H9 (cell line): ENCODE measurements around the gene RASGRF2. TPM values are rescaled to one million over a fixed set of nuclear protein-coding genes. Genes with fewer than 3 reads are reported as not detected.

Experiments
- DNase-seq: peaks from one replicate; pipeline ENCODE4 v3.0.0-alpha.2; 2017
- H2AFZ ChIP-seq: one replicate; pipeline ENCODE4 v1.6.1; 2013; ENCODE audit warnings: mild to moderate bottlenecking, low read length, control low read depth, moderate library complexity
- H2AK5ac ChIP-seq: 2 replicates; pipeline ENCODE4 v1.6.1; 2013; ENCODE audit warnings: low read length, control low read depth, mixed read lengths; ENCODE audit not compliant: insufficient read length
- H2BK120ac ChIP-seq: one replicate; pipeline ENCODE4 v1.6.1; 2013; ENCODE audit warnings: low read depth, mild to moderate bottlenecking, low read length, control low read depth, inconsistent platforms; ENCODE audit not compliant: poor library complexity, severe bottlenecking
- H2BK12ac ChIP-seq: 2 replicates; pipeline ENCODE4 v1.6.1; 2013; ENCODE audit warnings: low read length, control low read depth, mixed read lengths, low read depth; ENCODE audit not compliant: insufficient read length
- H2BK15ac ChIP-seq: 2 replicates; pipeline ENCODE4 v1.6.1; 2013; ENCODE audit warnings: low read depth, low read length, control low read depth
- H2BK20ac ChIP-seq: one replicate; pipeline ENCODE4 v1.6.1; 2013; ENCODE audit warnings: low read depth, mild to moderate bottlenecking, low read length, control low read depth, inconsistent platforms; ENCODE audit not compliant: poor library complexity, severe bottlenecking
- H2BK5ac ChIP-seq: 2 replicates; pipeline ENCODE4 v1.6.1; 2013; ENCODE audit warnings: low read length, control low read depth, mixed read lengths; ENCODE audit not compliant: insufficient read length
- H3K14ac ChIP-seq: 2 replicates; pipeline ENCODE4 v1.6.1; 2013; ENCODE audit warnings: low read length, control low read depth; ENCODE audit not compliant: insufficient read depth
- H3K18ac ChIP-seq: 2 replicates; pipeline ENCODE4 v1.6.1; 2013; ENCODE audit warnings: low read depth, mild to moderate bottlenecking, mixed read lengths, low read length, control low read depth; ENCODE audit not compliant: insufficient read length
- H3K23ac ChIP-seq: 2 replicates; pipeline ENCODE4 v1.6.1; 2013; ENCODE audit warnings: low read length, control low read depth, mixed read lengths, low read depth; ENCODE audit not compliant: insufficient read length
- H3K23me2 ChIP-seq: 2 replicates; pipeline ENCODE4 v1.6.1; 2013; ENCODE audit warnings: low read depth, mild to moderate bottlenecking, mixed read lengths, low read length, control low read depth; ENCODE audit not compliant: insufficient read length, poor library complexity, severe bottlenecking
- H3K27ac ChIP-seq: 2 replicates; pipeline ENCODE4 v1.5.1; 2013; ENCODE audit warnings: low read length, control low read depth, mixed read lengths, low read depth; ENCODE audit not compliant: insufficient read length
- H3K27me3 ChIP-seq: 2 replicates; pipeline ENCODE4 v1.6.1; 2013; ENCODE audit warnings: low read length, control low read depth, inconsistent platforms; ENCODE audit not compliant: insufficient read depth
- H3K4ac ChIP-seq: 2 replicates; pipeline ENCODE4 v1.6.1; 2013; ENCODE audit warnings: low read depth, mild to moderate bottlenecking, control low read depth, inconsistent platforms, low read length, moderate library complexity
- H3K4me1 ChIP-seq: 2 replicates; pipeline ENCODE4 v1.6.1; 2013; ENCODE audit warnings: low read length, control low read depth, inconsistent platforms; ENCODE audit not compliant: insufficient read depth
- H3K4me2 ChIP-seq: 2 replicates; pipeline ENCODE4 v1.6.1; 2013; ENCODE audit warnings: low read length, control low read depth, mixed read lengths; ENCODE audit not compliant: insufficient read length, insufficient read depth
- H3K56ac ChIP-seq: 2 replicates; pipeline ENCODE4 v1.6.1; 2013; ENCODE audit warnings: low read depth, mild to moderate bottlenecking, mixed read lengths, low read length, control low read depth; ENCODE audit not compliant: insufficient read length
- H3K79me1 ChIP-seq: 2 replicates; pipeline ENCODE4 v1.6.1; 2013; ENCODE audit warnings: low read depth, mild to moderate bottlenecking, moderate library complexity, low read length, control low read depth, inconsistent platforms; ENCODE audit not compliant: insufficient read depth, poor library complexity, severe bottlenecking
- H3K79me2 ChIP-seq: 2 replicates; pipeline ENCODE4 v1.6.1; 2013; ENCODE audit warnings: low read length, control low read depth, inconsistent platforms; ENCODE audit not compliant: insufficient read depth
- H3K9ac ChIP-seq: 2 replicates; pipeline ENCODE4 v1.6.1; 2013; ENCODE audit warnings: low read length, control low read depth, mixed read lengths; ENCODE audit not compliant: insufficient read length; ENCODE audit errors: extremely low read depth
- H3K9me3 ChIP-seq: one replicate; pipeline ENCODE4 v1.6.1; 2013; ENCODE audit warnings: low read depth, low read length, inconsistent platforms; ENCODE audit not compliant: control insufficient read depth
- H3T11ph ChIP-seq: one replicate; pipeline ENCODE4 v1.6.1; 2013; ENCODE audit warnings: mild to moderate bottlenecking, low read length, control low read depth, inconsistent platforms
- H4K20me1 ChIP-seq: one replicate; pipeline ENCODE4 v1.6.1; 2013; ENCODE audit not compliant: control insufficient read depth, insufficient read length, insufficient read depth
- H4K5ac ChIP-seq: 2 replicates; pipeline ENCODE4 v1.6.1; 2013; ENCODE audit warnings: low read depth, mild to moderate bottlenecking, mixed read lengths, low read length, control low read depth; ENCODE audit not compliant: insufficient read length
- H4K8ac ChIP-seq: replicated peaks from 2 replicates; pipeline ENCODE4 v1.6.1; 2013; ENCODE audit warnings: low read length, control low read depth, mixed read lengths, low read depth; ENCODE audit not compliant: insufficient read length
- H4K91ac ChIP-seq: 2 replicates; pipeline ENCODE4 v1.6.1; 2013; ENCODE audit warnings: low read depth, mild to moderate bottlenecking, moderate library complexity, mixed read lengths, low read length, control low read depth; ENCODE audit not compliant: insufficient read length
- H3K27ac Mint-ChIP-seq, 3 experiments: 2 replicates in 2 of 3; 3 replicates in 1 of 3; pipeline ENCODE4 v1.8.0; 2020 to 2021; ENCODE audit warnings: mixed read lengths in 3 of 3, mild to moderate bottlenecking in 1 of 3, moderate library complexity in 1 of 3
- H3K27me3 Mint-ChIP-seq: 2 replicates; pipeline ENCODE4 v1.8.0; 2021; ENCODE audit warnings: low read depth, mild to moderate bottlenecking, moderate library complexity, mixed read lengths
- H3K36me3 Mint-ChIP-seq, 3 experiments: 2 replicates in 2 of 3; 3 replicates in 1 of 3; pipeline ENCODE4 v1.8.0; 2020 to 2021; ENCODE audit warnings: low read depth in 3 of 3, mixed read lengths in 3 of 3; ENCODE audit not compliant: insufficient read depth in 1 of 3
- H3K4me1 Mint-ChIP-seq, 2 experiments: 2 replicates each; pipeline ENCODE4 v1.8.0; 2020; ENCODE audit warnings: mixed read lengths in 2 of 2
- H3K4me3 Mint-ChIP-seq, 2 experiments: 2 replicates in 1 of 2; 3 replicates in 1 of 2; pipeline ENCODE4 v1.8.0; 2020 to 2021; ENCODE audit warnings: mild to moderate bottlenecking in 2 of 2, mixed read lengths in 2 of 2, moderate library complexity in 1 of 2
- H3K9me3 Mint-ChIP-seq, 2 experiments: 2 replicates in 1 of 2; 3 replicates in 1 of 2; pipeline ENCODE4 v1.8.0; 2020; ENCODE audit warnings: mild to moderate bottlenecking in 2 of 2, mixed read lengths in 2 of 2, moderate library complexity in 1 of 2
- WGBS: extraction: QIAGEN DNeasy Blood & Tissue Kit; methylation state at CpG from one replicate; pipeline ENCODE4 v1.1.7; 2013; ENCODE audit warnings: missing lambda C conversion rate, low lambda C conversion rate, mixed read lengths; ENCODE audit not compliant: insufficient read length; ENCODE audit errors: extremely low coverage; 5-methylcytosine and 5-hydroxymethylcytosine counted together
- total RNA-seq: library from RNA; stranded (reverse); gene quantifications from 2 replicates; pipeline ENCODE4 v1.2.1, GENCODE V29; 2021
- TF ChIP-seq, protein P1 (sequence below): fragments of 200-600 bp; sonication (generic); conservative IDR thresholded peaks from 3 replicates; pipeline ENCODE4 v1.8.0; 2021; ENCODE audit warnings: antibody characterized with exemption, mild to moderate bottlenecking

The RASGRF2 gene
- total RNA-seq, 1 experiment from 2014 or later = 13.5 TPM

DNA sequence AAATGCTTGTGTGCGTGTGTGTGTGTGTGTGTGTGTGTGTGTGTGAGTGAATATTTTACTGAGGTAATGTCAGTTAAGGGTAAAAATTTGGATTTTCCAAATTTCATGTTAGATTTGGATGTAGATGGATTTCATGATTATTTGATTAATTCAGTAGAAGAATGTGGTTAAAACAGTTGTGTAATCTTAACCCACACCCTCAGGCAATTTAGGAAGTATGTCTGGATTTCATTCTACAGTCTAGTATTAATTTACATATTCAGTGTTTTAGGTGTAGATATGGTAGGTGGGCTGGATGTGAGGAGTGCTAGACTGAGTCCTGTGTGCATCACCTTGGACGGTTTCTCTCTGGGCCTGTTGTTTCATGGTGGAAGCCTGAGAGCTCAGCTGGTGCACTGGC, 173.9 kb downstream of the RASGRF2 start:
- WGBS = no CpG with 5 or more reads among the region's 2 CpGs
- DNase-seq = no peak
- peak overlapping the region in 1 of 3 experiments; percentile 21; a peak in 1 of 7 replicates for H3K27ac Mint-ChIP-seq
- Histone ChIP-seq H2AK5ac (no peak overlapping the region), H3K18ac (no peak overlapping the region), H3K27me3 (no peaks in the 10 kb centered on the region), H2AFZ (no peak overlapping the region), H2BK5ac (no peak overlapping the region), H3K56ac (no peak overlapping the region), H3K9ac (no peak overlapping the region), H3T11ph (no peak overlapping the region), H3K4ac (no peak overlapping the region), H4K20me1 (no peaks in the 10 kb centered on the region), H4K5ac (no peak overlapping the region), H4K8ac (no peak overlapping the region), H4K91ac (no peak overlapping the region), H2BK15ac (no peak overlapping the region), H3K23me2 (no peaks in the 10 kb centered on the region), H3K79me1 (no peaks in the 10 kb centered on the region), H3K23ac (no peak overlapping the region), H3K79me2 (no peaks in the 10 kb centered on the region), H2BK12ac (no peak overlapping the region), H2BK20ac (no peak overlapping the region), H3K4me1 (no peaks in the 10 kb centered on the region), H2BK120ac (no peak overlapping the region), H3K9me3 (no peaks in the 10 kb centered on the region), H3K27ac (no peak overlapping the region), H3K4me2 (no peak overlapping the region), H3K14ac (no peak overlapping the region)
- H3K4me1 Mint-ChIP-seq = peaks cover 9 to 13% of the 10 kb centered on the region in 2 experiments
- no peak overlapping the region for H3K4me3 Mint-ChIP-seq
- H3K27me3 Mint-ChIP-seq = no peaks in the 10 kb centered on the region
- TF ChIP-seq, protein P1, sequence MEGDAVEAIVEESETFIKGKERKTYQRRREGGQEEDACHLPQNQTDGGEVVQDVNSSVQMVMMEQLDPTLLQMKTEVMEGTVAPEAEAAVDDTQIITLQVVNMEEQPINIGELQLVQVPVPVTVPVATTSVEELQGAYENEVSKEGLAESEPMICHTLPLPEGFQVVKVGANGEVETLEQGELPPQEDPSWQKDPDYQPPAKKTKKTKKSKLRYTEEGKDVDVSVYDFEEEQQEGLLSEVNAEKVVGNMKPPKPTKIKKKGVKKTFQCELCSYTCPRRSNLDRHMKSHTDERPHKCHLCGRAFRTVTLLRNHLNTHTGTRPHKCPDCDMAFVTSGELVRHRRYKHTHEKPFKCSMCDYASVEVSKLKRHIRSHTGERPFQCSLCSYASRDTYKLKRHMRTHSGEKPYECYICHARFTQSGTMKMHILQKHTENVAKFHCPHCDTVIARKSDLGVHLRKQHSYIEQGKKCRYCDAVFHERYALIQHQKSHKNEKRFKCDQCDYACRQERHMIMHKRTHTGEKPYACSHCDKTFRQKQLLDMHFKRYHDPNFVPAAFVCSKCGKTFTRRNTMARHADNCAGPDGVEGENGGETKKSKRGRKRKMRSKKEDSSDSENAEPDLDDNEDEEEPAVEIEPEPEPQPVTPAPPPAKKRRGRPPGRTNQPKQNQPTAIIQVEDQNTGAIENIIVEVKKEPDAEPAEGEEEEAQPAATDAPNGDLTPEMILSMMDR = no peak
- peaks cover 0 to 4% of the 10 kb centered on the region in 2 experiments; a peak in 1 of 5 replicates for H3K9me3 Mint-ChIP-seq
- H3K36me3 Mint-ChIP-seq = peaks cover 0 to 2% (median under 1%) of the 10 kb centered on the region in 3 experiments; a peak in 2 of 7 replicates
